Neuronal stem cell (in vitro differentiated cells): ENCODE data around the gene CAPN8.

Experiments
- DNase-seq: peaks from one replicate; pipeline ENCODE4 v3.0.0-alpha.2; 2013; ENCODE audit warnings: low spot score
- H2AFZ ChIP-seq: one replicate; pipeline ENCODE4 v1.6.1; 2013; ENCODE audit warnings: mild to moderate bottlenecking, low read length, inconsistent platforms
- H2AK5ac ChIP-seq: 2 replicates; pipeline ENCODE4 v1.6.1; 2013; ENCODE audit warnings: low read depth, mild to moderate bottlenecking, inconsistent platforms, low read length, moderate library complexity, mixed read lengths
- H2BK120ac ChIP-seq: 2 replicates; pipeline ENCODE4 v1.6.1; 2013; ENCODE audit warnings: low read depth, mild to moderate bottlenecking, inconsistent platforms, low read length, moderate library complexity, mixed read lengths
- H2BK12ac ChIP-seq: one replicate; pipeline ENCODE4 v1.6.1; 2013; ENCODE audit warnings: low read length, inconsistent platforms
- H2BK15ac ChIP-seq: 2 replicates; pipeline ENCODE4 v1.6.1; 2013; ENCODE audit warnings: mild to moderate bottlenecking, low read length, inconsistent platforms, mixed read lengths
- H2BK5ac ChIP-seq: one replicate; pipeline ENCODE4 v1.6.1; 2013; ENCODE audit warnings: inconsistent platforms, mild to moderate bottlenecking, low read length, moderate library complexity
- H3K14ac ChIP-seq: one replicate; pipeline ENCODE4 v1.6.1; 2013; ENCODE audit warnings: low read length, inconsistent platforms
- H3K18ac ChIP-seq: 2 replicates; pipeline ENCODE4 v1.6.1; 2013; ENCODE audit warnings: low read length, inconsistent platforms
- H3K23ac ChIP-seq: 2 replicates; pipeline ENCODE4 v1.6.1; 2013; ENCODE audit warnings: low read depth, mild to moderate bottlenecking, mixed read lengths, low read length, inconsistent platforms; ENCODE audit not compliant: poor library complexity
- H3K27ac ChIP-seq: replicated peaks from 3 replicates; pipeline ENCODE4 v1.5.1; 2013; ENCODE audit warnings: low read length, inconsistent platforms
- H3K27me3 ChIP-seq, 3 experiments: 2 replicates each; pipeline ENCODE4 v1.6.1; 2013; ENCODE audit warnings: low read length in 3 of 3, mild to moderate bottlenecking in 2 of 3, inconsistent platforms in 1 of 3, low read depth in 1 of 3, mixed read lengths in 1 of 3, moderate library complexity in 1 of 3; ENCODE audit not compliant: control insufficient read depth in 3 of 3, insufficient read depth in 3 of 3
- H3K36me3 ChIP-seq, 2 donors: replicated peaks in 1 of 2; 2 replicates each; pipeline ENCODE4 v1.6.1; 2013; ENCODE audit warnings: low read length in 2 of 2; ENCODE audit not compliant: control insufficient read depth in 2 of 2, insufficient read depth in 2 of 2
- H3K4ac ChIP-seq: 2 replicates; pipeline ENCODE4 v1.6.1; 2013; ENCODE audit warnings: inconsistent platforms, mild to moderate bottlenecking, low read length, moderate library complexity
- H3K4me1 ChIP-seq, 2 donors: 1 replicate in 1 of 2; 2 replicates in 1 of 2; pipeline ENCODE4 v1.6.1; 2013; ENCODE audit warnings: low read length in 2 of 2, low read depth in 1 of 2; ENCODE audit not compliant: control insufficient read depth in 2 of 2, insufficient read depth in 1 of 2
- H3K4me2 ChIP-seq: one replicate; pipeline ENCODE4 v1.6.1; 2013; ENCODE audit warnings: mild to moderate bottlenecking, low read length, inconsistent platforms; ENCODE audit not compliant: insufficient read depth, poor library complexity, severe bottlenecking
- H3K4me3 ChIP-seq, 2 donors: 2 replicates each; pipeline ENCODE4 v1.5.1; 2013; ENCODE audit warnings: low read length in 2 of 2, mild to moderate bottlenecking in 2 of 2, inconsistent platforms in 1 of 2, moderate library complexity in 1 of 2
- H3K79me1 ChIP-seq: one replicate; pipeline ENCODE4 v1.6.1; 2013; ENCODE audit warnings: low read depth, mild to moderate bottlenecking, inconsistent platforms, low read length, moderate library complexity
- H3K9ac ChIP-seq: one replicate; pipeline ENCODE4 v1.6.1; 2013; ENCODE audit warnings: mild to moderate bottlenecking, low read depth, low read length, inconsistent platforms; ENCODE audit not compliant: poor library complexity
- H3K9me3 ChIP-seq, 2 donors: replicated peaks in 1 of 2; 2 replicates each; pipeline versions ENCODE3 to v1.6.1; 2013; ENCODE audit warnings: low read length in 2 of 2, mild to moderate bottlenecking in 2 of 2, inconsistent platforms in 1 of 2, low read depth in 1 of 2, mixed read lengths in 1 of 2, moderate library complexity in 1 of 2; ENCODE audit not compliant: control insufficient read depth in 2 of 2, insufficient read depth in 1 of 2
- H4K8ac ChIP-seq: one replicate; pipeline ENCODE4 v1.6.1; 2013; ENCODE audit warnings: low read depth, mild to moderate bottlenecking, inconsistent platforms, low read length, moderate library complexity
- H4K91ac ChIP-seq: one replicate; pipeline ENCODE4 v1.6.1; 2013; ENCODE audit warnings: low read length, low read depth, mild to moderate bottlenecking, inconsistent platforms; ENCODE audit not compliant: poor library complexity
- WGBS, 2 donors: extraction: QIAGEN DNeasy Blood & Tissue Kit; methylation state at CpG; one replicate each; pipeline ENCODE4 v1.1.7; 2013; ENCODE audit warnings: missing lambda C conversion rate in 2 of 2, mixed read lengths in 1 of 2; ENCODE audit not compliant: insufficient read length in 2 of 2, insufficient replicate concordance in 1 of 2; ENCODE audit errors: extremely low coverage in 2 of 2; 5-methylcytosine and 5-hydroxymethylcytosine counted together

The CAPN8 gene

DNA sequence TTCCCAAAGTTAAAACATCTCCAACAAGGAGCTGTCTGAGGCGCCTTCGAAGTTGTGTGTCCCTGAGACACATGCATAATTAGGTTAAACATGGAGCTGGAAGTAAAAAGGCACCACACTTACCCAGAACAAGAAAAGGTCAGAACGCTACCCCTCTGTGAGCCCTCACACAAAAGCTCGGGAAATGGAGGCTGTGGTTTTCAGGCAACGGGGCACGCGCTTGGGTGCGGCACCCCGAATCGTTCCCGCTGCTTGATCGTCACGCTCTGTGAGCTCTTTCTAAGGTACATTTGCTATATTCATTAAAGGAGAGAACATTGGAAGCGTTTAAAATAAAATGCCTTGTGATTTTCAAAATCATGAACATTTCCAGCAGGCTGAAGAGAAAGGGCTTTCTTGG lies 12.5 kb downstream of the CAPN8 start:
- DNase-seq: no peak
- H2AFZ ChIP-seq: peak overlapping the region; percentile 61
- no peak overlapping the region for H4K91ac ChIP-seq
- H3K9me3 ChIP-seq: peaks cover 0 to 2% of the 10 kb centered on the region in 2 donors
- no peak overlapping the region for H2BK12ac ChIP-seq
- peak overlapping the region; percentile 49 for H2BK15ac ChIP-seq
- H3K4me3 ChIP-seq: no peak overlapping the region
- H3K27ac ChIP-seq: peak overlapping the region; percentile 40
- no peak overlapping the region for H4K8ac ChIP-seq
- H3K27me3 ChIP-seq: peaks cover 0 to 5% (median 0%) of the 10 kb centered on the region in 3 experiments
- no peak overlapping the region for H2BK5ac ChIP-seq
- H2BK120ac ChIP-seq: no peak overlapping the region
- peaks cover 8 to 9% of the 10 kb centered on the region in 2 donors for H3K4me1 ChIP-seq
- no peak overlapping the region for H3K9ac ChIP-seq
- no peak overlapping the region for H3K14ac ChIP-seq
- no peak overlapping the region for H3K4me2 ChIP-seq
- no peaks in the 10 kb centered on the region for H3K36me3 ChIP-seq
- no peak overlapping the region for H3K4ac ChIP-seq
- peak overlapping the region; percentile 94 for H3K18ac ChIP-seq
- WGBS, 2 donors: no CpG with 5 or more reads among the region's 14 CpGs
- H3K79me1 ChIP-seq: no peaks in the 10 kb centered on the region
- no peak overlapping the region for H2AK5ac ChIP-seq
- no peak overlapping the region for H3K23ac ChIP-seq

- DNase-seq: peak; percentile 8
- peak overlapping the region; percentile 40 for H3K27ac ChIP-seq
Measured at GRCh38 chr1:223652436-223652941, 13.0 kb downstream of the CAPN8 start.

DNA sequence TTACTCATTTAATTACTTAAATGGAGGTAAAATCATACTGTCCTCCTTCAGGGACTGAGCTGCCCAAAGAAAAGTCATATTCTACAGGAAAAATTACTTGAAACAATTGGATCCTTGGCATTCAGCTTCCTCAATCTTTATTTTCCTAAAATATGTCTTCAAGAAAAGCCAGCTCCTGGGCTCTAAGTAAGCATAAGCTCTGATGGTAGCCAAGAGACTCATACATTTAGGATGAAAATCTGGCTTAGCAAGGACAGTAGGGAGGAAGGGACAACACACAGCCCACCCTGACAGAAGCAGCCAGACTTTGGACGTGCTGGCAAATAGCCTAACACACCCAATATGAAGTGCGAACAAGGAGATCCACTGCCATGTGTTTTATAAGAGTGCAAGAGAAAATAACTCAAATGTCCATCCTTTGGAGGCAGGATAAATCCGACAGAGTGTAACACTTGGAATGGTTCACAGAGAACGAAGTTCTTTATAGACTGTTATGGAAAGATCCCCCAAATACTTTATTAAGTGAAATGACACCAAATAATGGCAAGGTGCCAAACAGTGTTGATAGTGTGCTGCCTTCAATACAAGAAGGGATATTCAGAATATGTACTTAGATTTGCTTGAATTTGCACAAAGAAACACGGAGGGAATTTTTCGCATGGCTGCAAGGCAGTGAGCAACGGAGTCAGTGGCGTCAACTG lies 14.1 kb downstream of the CAPN8 start:
- Histone ChIP-seq H2BK5ac (no peak overlapping the region), H3K18ac (no peak overlapping the region), H3K36me3 (no peaks in the 10 kb centered on the region), H3K23ac (no peak overlapping the region), H4K8ac (no peak overlapping the region), H3K4ac (no peak overlapping the region), H3K14ac (no peak overlapping the region), H3K27me3 (peaks cover 0 to 5% (median 0%) of the 10 kb centered on the region in 3 experiments), H4K91ac (no peak overlapping the region), H3K9me3 (peaks cover 0 to 2% of the 10 kb centered on the region in 2 donors), H3K27ac (no peak overlapping the region), H2BK12ac (no peak overlapping the region), H2BK15ac (no peak overlapping the region), H3K4me2 (no peak overlapping the region), H2AFZ (no peak overlapping the region), H3K4me1 (peaks cover 8 to 9% of the 10 kb centered on the region in 2 donors), H3K9ac (no peak overlapping the region), H2AK5ac (no peak overlapping the region), H3K79me1 (no peaks in the 10 kb centered on the region), H2BK120ac (no peak overlapping the region), H3K4me3 (no peak overlapping the region)
- no peak for DNase-seq
- no CpG with 5 or more reads among the region's 8 CpGs for WGBS, 2 donors

More at GRCh38 chr1:223652436-223652941, 13.0 kb downstream of the CAPN8 start:
- H3K4ac ChIP-seq: no peak overlapping the region
- no peaks in the 10 kb centered on the region for H3K79me1 ChIP-seq
- H4K8ac ChIP-seq: no peak overlapping the region
- H3K4me2 ChIP-seq: no peak overlapping the region
- H3K4me1 ChIP-seq: peaks cover 8 to 9% of the 10 kb centered on the region in 2 donors
- no peak overlapping the region for H3K23ac ChIP-seq
- no peak overlapping the region for H3K4me3 ChIP-seq
- H3K9ac ChIP-seq: no peak overlapping the region
- H3K14ac ChIP-seq: no peak overlapping the region
- no peak overlapping the region for H3K18ac ChIP-seq
- peaks cover 0 to 2% of the 10 kb centered on the region in 2 donors for H3K9me3 ChIP-seq
- H3K36me3 ChIP-seq: no peaks in the 10 kb centered on the region
- H4K91ac ChIP-seq: no peak overlapping the region
- no peak overlapping the region for H2BK12ac ChIP-seq
- no peak overlapping the region for H2BK120ac ChIP-seq
- H2BK15ac ChIP-seq: no peak overlapping the region
- no CpG with 5 or more reads among the region's 12 CpGs for WGBS, 2 donors
- H2BK5ac ChIP-seq: no peak overlapping the region
- H2AK5ac ChIP-seq: no peak overlapping the region
- H3K27me3 ChIP-seq: peaks cover 0 to 5% (median 0%) of the 10 kb centered on the region in 3 experiments
- peak overlapping the region; percentile 61 for H2AFZ ChIP-seq

GRCh38 chr1:223650465-223650864 lies 15.0 kb downstream of the CAPN8 start:
- no peaks in the 10 kb centered on the region for H3K36me3 ChIP-seq
- no peak overlapping the region for H4K91ac ChIP-seq
- no peak overlapping the region for H3K4me3 ChIP-seq
- peaks cover 8 to 9% of the 10 kb centered on the region in 2 donors for H3K4me1 ChIP-seq
- H3K18ac ChIP-seq: no peak overlapping the region
- H3K79me1 ChIP-seq: no peaks in the 10 kb centered on the region
- H3K4me2 ChIP-seq: no peak overlapping the region
- DNase-seq: no peak
- no peak overlapping the region for H2AFZ ChIP-seq
- H2BK15ac ChIP-seq: no peak overlapping the region
- no peak overlapping the region for H2BK120ac ChIP-seq
- peaks cover 0 to 5% (median 0%) of the 10 kb centered on the region in 3 experiments for H3K27me3 ChIP-seq
- no peak overlapping the region for H3K9ac ChIP-seq
- H3K23ac ChIP-seq: no peak overlapping the region
- no CpG with 5 or more reads among the region's 2 CpGs for WGBS, 2 donors
- no peak overlapping the region for H3K27ac ChIP-seq
- no peak overlapping the region for H2BK12ac ChIP-seq
- H2AK5ac ChIP-seq: no peak overlapping the region
- H3K9me3 ChIP-seq: peaks cover 0 to 2% of the 10 kb centered on the region in 2 donors
- H3K4ac ChIP-seq: no peak overlapping the region
- H2BK5ac ChIP-seq: no peak overlapping the region
- no peak overlapping the region for H3K14ac ChIP-seq
- no peak overlapping the region for H4K8ac ChIP-seq
